Panc1 (cell line): Measurements from ENCODE around the gene PRKAB2. TPM values are rescaled to one million over a fixed set of nuclear protein-coding genes. Genes with fewer than 3 reads are reported as not detected.
"Not testable (repeated sequence)": the region's sequence is repeated elsewhere in the genome, so short reads cannot be mapped to it uniquely, and the experiment has no call there.

ENCODE experiments used
- ATAC-seq: fragments of 200-7000 bp; cut with Tn5 transposase; 2 replicates; pipeline ENCODE4 v1.9.1; 2020; ENCODE audit warnings: mild to moderate bottlenecking, moderate library complexity
- BruUV-seq: library from RNA; stranded (reverse); fragments of 400-500 nt; replicated peaks from 2 replicates; lab custom pipeline; 2021; lab: Mats Ljungman, UMichigan
- CTCF ChIA-PET: fragments of 300-600 bp; sonication (Branson Sonifier 250); formaldehyde crosslinking; loops from one replicate; lab custom pipeline; 2022; ENCODE audit warnings: antibody characterized with exemption; lab: Charles Lee
- POLR2A ChIA-PET: fragments of 300-600 bp; sonication (Branson Sonifier 250); formaldehyde crosslinking; loops from one replicate; lab custom pipeline; 2022; ENCODE audit warnings: antibody characterized with exemption; lab: Charles Lee
- DNase-seq: peaks from one replicate; pipeline ENCODE4 v3.0.0-alpha.2; 2010; ENCODE audit warnings: low read depth, low spot score
- H3K27ac ChIP-seq: 2 replicates; pipeline ENCODE4 v1.5.1; 2011; ENCODE audit warnings: mild to moderate bottlenecking, low read length, inconsistent platforms
- H3K27me3 ChIP-seq: fragments of 200-500 bp; sonication (Bioruptor generic); 2 replicates; pipeline ENCODE4 v1.6.0; 2014; ENCODE audit warnings: low read length, inconsistent platforms; ENCODE audit not compliant: control insufficient read depth, insufficient read depth
- H3K36me3 ChIP-seq: fragments of 200-500 bp; sonication (Bioruptor generic); 2 replicates; pipeline ENCODE4 v1.5.1; 2014; ENCODE audit warnings: inconsistent platforms, mild to moderate bottlenecking, low read length, moderate library complexity; ENCODE audit not compliant: control insufficient read depth, insufficient read depth
- H3K4me1 ChIP-seq: 2 replicates; pipeline ENCODE4 v1.5.1; 2011; ENCODE audit warnings: inconsistent platforms, mild to moderate bottlenecking, low read length, moderate library complexity; ENCODE audit not compliant: control insufficient read depth, insufficient read depth
- H3K4me3 ChIP-seq, 2 experiments: 2 replicates each; pipeline ENCODE4 v1.5.1; 2011 to 2012; ENCODE audit warnings: low read depth in 2 of 2, low read length in 2 of 2, mild to moderate bottlenecking in 2 of 2, inconsistent platforms in 1 of 2, moderate library complexity in 1 of 2
- H3K9me3 ChIP-seq: fragments of 200-500 bp; sonication (Bioruptor generic); 2 replicates; pipeline ENCODE4 v1.5.1; 2014; ENCODE audit warnings: low read depth, mild to moderate bottlenecking, inconsistent platforms, low read length, moderate library complexity; ENCODE audit not compliant: control insufficient read depth, insufficient read depth
- CTCF ChIP-seq: fragments of 450-650 bp; IDR thresholded peaks from 2 replicates; pipeline ENCODE4 v1.5.1; 2017; ENCODE audit warnings: mild to moderate bottlenecking
- POLR2AphosphoS5 ChIP-seq: IDR thresholded peaks from 2 replicates; pipeline ENCODE4 v1.6.1; 2012; ENCODE audit warnings: mild to moderate bottlenecking, low read depth, low read length, moderate library complexity
- REST ChIP-seq, 2 experiments: IDR thresholded peaks; 2 replicates each; pipeline ENCODE4 v1.6.1; 2011 to 2012; ENCODE audit warnings: low read depth in 2 of 2, control low read depth in 1 of 2, low read length in 1 of 2, mild to moderate bottlenecking in 1 of 2, moderate library complexity in 1 of 2; ENCODE audit not compliant: insufficient read depth in 1 of 2
- SIN3A ChIP-seq: IDR thresholded peaks from 2 replicates; pipeline ENCODE4 v1.6.1; 2012; ENCODE audit warnings: low read depth, mild to moderate bottlenecking, low read length, moderate library complexity, borderline replicate concordance; ENCODE audit not compliant: insufficient read depth
- TCF7L2 ChIP-seq: IDR thresholded peaks from 2 replicates; pipeline ENCODE4 v1.6.1; 2011; ENCODE audit warnings: mild to moderate bottlenecking, low read depth, low read length, inconsistent platforms
- in situ Hi-C: cut with HindIII; loops from 2 replicates; pipeline ENCODE4 v1.10.0; 2016; ENCODE audit warnings: low sequenced_read_pairs, low pct_unique_long_range_greater_than_20kb
- intact Hi-C: fragments of 100-400 bp; cut with micrococcal nuclease; formaldehyde crosslinking; loops from one replicate; pipeline ENCODE4 v1.10.0; 2022; ENCODE audit not compliant: unreplicated experiment
- total RNA-seq: library from RNA; stranded (reverse); gene quantifications from one replicate; pipeline ENCODE4 v1.2.1, GENCODE V29; 2021; ENCODE audit not compliant: unreplicated experiment

The PRKAB2 gene
- total RNA-seq, 1 experiment from 2014 or later: 6.6 TPM

- H3K4me3 ChIP-seq: no peak overlapping the region
- ChIA-PET CTCF (no interaction called here), POLR2A (no interaction called here)
- no peaks in the 10 kb centered on the region for H3K36me3 ChIP-seq
- no TSS peak for BruUV-seq
- DNase-seq: no peak
- no peaks in the 10 kb centered on the region for H3K9me3 ChIP-seq
- H3K27me3 ChIP-seq: peaks cover 3% of the 10 kb centered on the region; the same call in 1 of the 2 replicates
- in situ Hi-C loops: no loop called here
- no peak overlapping the region for H3K27ac ChIP-seq
- no peaks in the 10 kb centered on the region for H3K4me1 ChIP-seq
- no peak for TF ChIP-seq TCF7L2
- intact Hi-C loops: no loop called here
- no peak for ATAC-seq
Observed at GRCh38 chr1:147201276-147201675, 29.0 kb upstream of the PRKAB2 start.

- H3K4me3 ChIP-seq, POLR2A ChIA-PET, ATAC-seq, DNase-seq, CTCF ChIA-PET, H3K27me3 ChIP-seq, intact Hi-C loops, H3K36me3 ChIP-seq, BruUV-seq, H3K4me1 ChIP-seq, in situ Hi-C loops, H3K27ac ChIP-seq, H3K9me3 ChIP-seq: not testable (repeated sequence)
Observed at GRCh38 chr1:147197324-147197723, 25.1 kb upstream of the PRKAB2 start.

DNA sequence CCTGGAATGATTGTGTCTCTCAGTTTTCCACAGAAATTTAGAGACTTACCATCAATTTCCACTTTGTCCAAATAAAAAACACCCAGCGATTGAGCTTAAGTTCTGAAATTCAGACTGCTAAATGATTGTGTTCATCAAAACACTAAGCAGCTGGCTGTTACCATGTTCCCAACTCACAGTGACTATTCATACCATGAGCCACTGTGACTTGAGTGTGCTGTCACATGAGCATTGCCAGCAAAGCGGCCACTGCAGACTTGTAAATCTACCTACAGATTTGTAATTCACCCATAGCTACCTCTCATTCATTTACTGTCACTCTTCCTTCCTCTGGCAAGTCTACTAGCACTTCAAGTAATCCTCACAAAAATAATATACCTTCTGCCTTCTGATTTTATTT, 17.2 kb upstream of the PRKAB2 start:
- ChIA-PET CTCF (no interaction called here), POLR2A (no interaction called here)
- Histone ChIP-seq H3K4me1 (no peaks in the 10 kb centered on the region), H3K27me3 (peaks cover 7% of the 10 kb centered on the region; the same call in 1 of the 2 replicates), H3K4me3 (no peak overlapping the region), H3K27ac (no peak overlapping the region), H3K9me3 (no peaks in the 10 kb centered on the region), H3K36me3 (no peaks in the 10 kb centered on the region)
- intact Hi-C loops: no loop called here
- TF ChIP-seq REST (IDR thresholded peaks at IDR 0.05; ENCODE audit: insufficient read depth in 1 of 2, low read depth in 2 of 2, low read length in 1 of 2) (no peak), CTCF (no peak), TCF7L2 (no peak), SIN3A (no peak), POLR2AphosphoS5 (no peak)
- BruUV-seq: no TSS peak
- ATAC-seq (no peak), DNase-seq (no peak)
- in situ Hi-C loops: no loop called here
